Measurements from ENCODE around the gene ZFYVE28. TPM values are rescaled to one million over a fixed set of nuclear protein-coding genes. Genes with fewer than 3 reads are reported as not detected.

Gene ZFYVE28
- polyA plus RNA-seq, 1 of the 3 experiments (the other 2 are of a cell fraction): 3.2 TPM

- Histone ChIP-seq H3K4me1 (ENCODE audit: control insufficient read depth in 1 of 2, insufficient read depth in 2 of 2, low read depth in 1 of 2, low read length in 1 of 2) (peaks cover 0 to 10% of the 10 kb centered on the region in 2 experiments; a peak in 1 of 4 replicates), H2AFZ (ENCODE audit: low read depth) (no peak overlapping the region), H3K9me2 (no peaks in the 10 kb centered on the region), H3K79me2 (ENCODE audit: insufficient read depth) (no peaks in the 10 kb centered on the region), H3F3A (replicated peaks; ENCODE audit: insufficient read depth) (no peaks in the 10 kb centered on the region), H3K9me3 (no peaks in the 10 kb centered on the region), H3K4me3 (ENCODE audit: low read depth in 2 of 2, low read length in 1 of 2) (no peak overlapping the region), H3K4me2 (no peak overlapping the region), H3K36me3 (replicated peaks in 1 of 2; ENCODE audit: control insufficient read depth in 1 of 2, insufficient read depth in 2 of 2, low read length in 1 of 2) (no peaks in the 10 kb centered on the region), H3K9ac (no peak overlapping the region), H3K27me3 (ENCODE audit: insufficient read depth) (no peaks in the 10 kb centered on the region), H4K20me1 (ENCODE audit: insufficient read depth) (no peaks in the 10 kb centered on the region), H3K27ac (ENCODE audit: low read depth in 2 of 2, low read length in 1 of 2) (no peak overlapping the region)
- CTCF ChIA-PET: interaction anchor here (0.6 to 1.5 kb wide), 2 partner anchors 8 to 9 kb away, joined by 3 to 4 read pairs; no protein-coding TSS in a partner anchor
- no peak for DNase-seq
- WGBS (ENCODE audit: low lambda C conversion rate): 83% methylated on average over 21 of the region's 28 CpGs
- POLR2A ChIA-PET: no interaction called here
- TF ChIP-seq TAF1 (IDR thresholded peaks at IDR 0.05; ENCODE audit: borderline replicate concordance, low read depth, low read length) (no peak), USF1 (IDR thresholded peaks at IDR 0.05; ENCODE audit: borderline replicate concordance, low read depth) (no peak), FOXM1 (IDR thresholded peaks at IDR 0.05; ENCODE audit: low read depth) (no peak), POLR2AphosphoS5 (IDR thresholded peaks at IDR 0.05; ENCODE audit: low read depth, low read length) (no peak), RFX5 (IDR thresholded peaks at IDR 0.05; ENCODE audit: low read length) (no peak), TCF12 (IDR thresholded peaks at IDR 0.05) (no peak), SIN3A (IDR thresholded peaks at IDR 0.05; ENCODE audit: borderline replicate concordance, low read depth, low read length) (no peak), MXI1 (IDR thresholded peaks at IDR 0.05; ENCODE audit: low read depth, low read length) (no peak), MAX (IDR thresholded peaks at IDR 0.05; ENCODE audit: low read depth) (no peak), YY1 (IDR thresholded peaks at IDR 0.05; ENCODE audit: low read depth) (no peak), RCOR1 (IDR thresholded peaks at IDR 0.05; ENCODE audit: low read length) (no peak), GABPA (IDR thresholded peaks at IDR 0.05; ENCODE audit: low read depth) (no peak), RXRA (IDR thresholded peaks at IDR 0.05; ENCODE audit: borderline replicate concordance, low read depth) (no peak), EZH2phosphoT487 (IDR thresholded peaks at IDR 0.05; ENCODE audit: borderline replicate concordance, low read depth) (no peak), CTCF (IDR thresholded peaks at IDR 0.05) (no peak)
Measured at GRCh38 chr4:2302387-2303119, 115.9 kb downstream of the ZFYVE28 start.

- 85% methylated on average over 19 of the region's 19 CpGs for WGBS (ENCODE audit: low lambda C conversion rate)
- CTCF ChIA-PET: interaction anchor here (0.6 to 1.5 kb wide), 2 partner anchors 8 to 10 kb away, joined by 3 to 4 read pairs; no protein-coding TSS in a partner anchor
Measured at GRCh38 chr4:2301806-2302205, 116.6 kb downstream of the ZFYVE28 start.

More at GRCh38 chr4:2301806-2302205, 116.6 kb downstream of the ZFYVE28 start:
- Histone ChIP-seq H4K20me1 (ENCODE audit: insufficient read depth) (no peaks in the 10 kb centered on the region), H3K4me2 (no peak overlapping the region), H3K9me2 (no peaks in the 10 kb centered on the region), H3K27me3 (ENCODE audit: insufficient read depth) (no peaks in the 10 kb centered on the region), H3K27ac (ENCODE audit: low read depth in 2 of 2, low read length in 1 of 2) (no peak overlapping the region), H3F3A (replicated peaks; ENCODE audit: insufficient read depth) (no peaks in the 10 kb centered on the region), H3K4me3 (ENCODE audit: low read depth in 2 of 2, low read length in 1 of 2) (no peak overlapping the region), H3K4me1 (ENCODE audit: control insufficient read depth in 1 of 2, insufficient read depth in 2 of 2, low read depth in 1 of 2, low read length in 1 of 2) (peaks cover 0 to 10% of the 10 kb centered on the region in 2 experiments; a peak in 1 of 4 replicates), H3K36me3 (replicated peaks in 1 of 2; ENCODE audit: control insufficient read depth in 1 of 2, insufficient read depth in 2 of 2, low read length in 1 of 2) (no peaks in the 10 kb centered on the region), H3K9ac (no peak overlapping the region), H3K79me2 (ENCODE audit: insufficient read depth) (no peaks in the 10 kb centered on the region), H3K9me3 (no peaks in the 10 kb centered on the region), H2AFZ (ENCODE audit: low read depth) (no peak overlapping the region)
- DNase-seq: no peak
- POLR2A ChIA-PET: no interaction called here
- no peak for TF ChIP-seq TAF1 (IDR thresholded peaks at IDR 0.05; ENCODE audit: borderline replicate concordance, low read depth, low read length)

All from SK-N-SH (cell line).